ENCODE measurements around the gene TUBGCP4.
"Not testable (repeated sequence)": the region's sequence is repeated elsewhere in the genome, so short reads cannot be mapped to it uniquely, and the experiment has no call there.

Gene TUBGCP4

GRCh38 chr15:43376017-43376705 lies 5.3 kb downstream of the TUBGCP4 start:
- Histone ChIP-seq H3K36me3 (ENCODE audit: insufficient read depth, low read length) (peaks cover 9% of the 10 kb centered on the region; the same call in 1 of the 2 replicates), H3K9me3 (ENCODE audit: control insufficient read depth, insufficient read depth, low read length) (no peaks in the 10 kb centered on the region), H3K9ac (ENCODE audit: low read depth, low read length) (no peak overlapping the region), H3K4me1 (ENCODE audit: insufficient read depth, low read length) (no peaks in the 10 kb centered on the region)

- Histone ChIP-seq H3K9ac (ENCODE audit: low read depth, low read length) (no peak overlapping the region), H3K9me3 (ENCODE audit: control insufficient read depth, insufficient read depth, low read length) (no peaks in the 10 kb centered on the region), H3K36me3 (ENCODE audit: insufficient read depth, low read length) (peaks cover 9% of the 10 kb centered on the region; the same call in 1 of the 2 replicates), H3K4me1 (ENCODE audit: insufficient read depth, low read length) (no peaks in the 10 kb centered on the region)
Observed at GRCh38 chr15:43378601-43379000, 7.7 kb downstream of the TUBGCP4 start.

GRCh38 chr15:43382310-43382709 lies 11.4 kb downstream of the TUBGCP4 start:
- Histone ChIP-seq H3K9me3 (ENCODE audit: control insufficient read depth, insufficient read depth, low read length) (no peaks in the 10 kb centered on the region), H3K4me1 (ENCODE audit: insufficient read depth, low read length) (no peaks in the 10 kb centered on the region), H3K36me3 (ENCODE audit: insufficient read depth, low read length) (peaks cover 4% of the 10 kb centered on the region), H3K9ac (ENCODE audit: low read depth, low read length) (no peak overlapping the region)

GRCh38 chr15:43383070-43383469 lies 12.2 kb downstream of the TUBGCP4 start:
- peaks cover 7% of the 10 kb centered on the region for H3K36me3 ChIP-seq (ENCODE audit: insufficient read depth, low read length)
- H3K9ac ChIP-seq (ENCODE audit: low read depth, low read length), result no peak overlapping the region
- no peaks in the 10 kb centered on the region for H3K4me1 ChIP-seq (ENCODE audit: insufficient read depth, low read length)
- no peaks in the 10 kb centered on the region for H3K9me3 ChIP-seq (ENCODE audit: control insufficient read depth, insufficient read depth, low read length)

GRCh38 chr15:43390723-43391122 lies 19.8 kb downstream of the TUBGCP4 start:
- no peaks in the 10 kb centered on the region for H3K4me1 ChIP-seq (ENCODE audit: insufficient read depth, low read length)
- H3K9ac ChIP-seq (ENCODE audit: low read depth, low read length), result no peak overlapping the region
- no peaks in the 10 kb centered on the region for H3K9me3 ChIP-seq (ENCODE audit: control insufficient read depth, insufficient read depth, low read length)
- H3K36me3 ChIP-seq (ENCODE audit: insufficient read depth, low read length), result peaks cover 15% of the 10 kb centered on the region; the same call in 1 of the 2 replicates

- H3K36me3 ChIP-seq (ENCODE audit: insufficient read depth, low read length), result peaks cover 18% of the 10 kb centered on the region
- H3K9ac ChIP-seq (ENCODE audit: low read depth, low read length); H3K4me1 ChIP-seq (ENCODE audit: insufficient read depth, low read length); H3K9me3 ChIP-seq (ENCODE audit: control insufficient read depth, insufficient read depth, low read length): not testable (repeated sequence)
Observed at GRCh38 chr15:43393592-43393991, 22.7 kb downstream of the TUBGCP4 start.

- Histone ChIP-seq H3K9ac (ENCODE audit: low read depth, low read length) (no peak overlapping the region), H3K36me3 (ENCODE audit: insufficient read depth, low read length) (peaks cover 39% of the 10 kb centered on the region), H3K4me1 (ENCODE audit: insufficient read depth, low read length) (no peaks in the 10 kb centered on the region), H3K9me3 (ENCODE audit: control insufficient read depth, insufficient read depth, low read length) (no peaks in the 10 kb centered on the region)
Observed at GRCh38 chr15:43402255-43402654, 31.4 kb downstream of the TUBGCP4 start.

GRCh38 chr15:43403616-43404015 lies 32.7 kb downstream of the TUBGCP4 start:
- Histone ChIP-seq H3K9me3 (ENCODE audit: control insufficient read depth, insufficient read depth, low read length) (no peaks in the 10 kb centered on the region), H3K4me1 (ENCODE audit: insufficient read depth, low read length) (no peaks in the 10 kb centered on the region), H3K36me3 (ENCODE audit: insufficient read depth, low read length) (peaks cover 52% of the 10 kb centered on the region), H3K9ac (ENCODE audit: low read depth, low read length) (no peak overlapping the region)

GRCh38 chr15:43404130-43404529 lies 33.2 kb downstream of the TUBGCP4 start:
- no peaks in the 10 kb centered on the region for H3K4me1 ChIP-seq (ENCODE audit: insufficient read depth, low read length)
- H3K9ac ChIP-seq (ENCODE audit: low read depth, low read length), result no peak overlapping the region
- H3K9me3 ChIP-seq (ENCODE audit: control insufficient read depth, insufficient read depth, low read length), result no peaks in the 10 kb centered on the region
- peaks cover 57% of the 10 kb centered on the region for H3K36me3 ChIP-seq (ENCODE audit: insufficient read depth, low read length)

GRCh38 chr15:43406189-43406588 lies 35.3 kb downstream of the TUBGCP4 start:
- H3K36me3 ChIP-seq (ENCODE audit: insufficient read depth, low read length), result peaks cover 66% of the 10 kb centered on the region
- no peaks in the 10 kb centered on the region for H3K4me1 ChIP-seq (ENCODE audit: insufficient read depth, low read length)
- no peaks in the 10 kb centered on the region for H3K9me3 ChIP-seq (ENCODE audit: control insufficient read depth, insufficient read depth, low read length)
- H3K9ac ChIP-seq (ENCODE audit: low read depth, low read length), result no peak overlapping the region

- no peak overlapping the region for H3K9ac ChIP-seq (ENCODE audit: low read depth, low read length)
- no peaks in the 10 kb centered on the region for H3K9me3 ChIP-seq (ENCODE audit: control insufficient read depth, insufficient read depth, low read length)
- peaks cover 63% of the 10 kb centered on the region for H3K36me3 ChIP-seq (ENCODE audit: insufficient read depth, low read length)
- no peaks in the 10 kb centered on the region for H3K4me1 ChIP-seq (ENCODE audit: insufficient read depth, low read length)
Observed at GRCh38 chr15:43406808-43407207, 35.9 kb downstream of the TUBGCP4 start.

GRCh38 chr15:43408789-43409188 lies 37.9 kb downstream of the TUBGCP4 start:
- Histone ChIP-seq H3K36me3 (ENCODE audit: insufficient read depth, low read length) (peaks cover 50% of the 10 kb centered on the region), H3K9me3 (ENCODE audit: control insufficient read depth, insufficient read depth, low read length) (no peaks in the 10 kb centered on the region)

GRCh38 chr15:43410572-43411214 lies 39.8 kb downstream of the TUBGCP4 start:
- no peak overlapping the region for H3K9ac ChIP-seq (ENCODE audit: low read depth, low read length)
- H3K36me3 ChIP-seq (ENCODE audit: insufficient read depth, low read length), result peaks cover 45% of the 10 kb centered on the region
- H3K4me1 ChIP-seq (ENCODE audit: insufficient read depth, low read length), result no peaks in the 10 kb centered on the region
- H3K9me3 ChIP-seq (ENCODE audit: control insufficient read depth, insufficient read depth, low read length), result no peaks in the 10 kb centered on the region

More at GRCh38 chr15:43408789-43409188, 37.9 kb downstream of the TUBGCP4 start:
- no peak overlapping the region for H3K9ac ChIP-seq (ENCODE audit: low read depth, low read length)
- no peaks in the 10 kb centered on the region for H3K4me1 ChIP-seq (ENCODE audit: insufficient read depth, low read length)

GRCh38 chr15:43412096-43412495 lies 41.2 kb downstream of the TUBGCP4 start:
- no peaks in the 10 kb centered on the region for H3K4me1 ChIP-seq (ENCODE audit: insufficient read depth, low read length)
- peaks cover 36% of the 10 kb centered on the region for H3K36me3 ChIP-seq (ENCODE audit: insufficient read depth, low read length)

GRCh38 chr15:43414196-43414595 lies 43.3 kb downstream of the TUBGCP4 start:
- no peaks in the 10 kb centered on the region for H3K9me3 ChIP-seq (ENCODE audit: control insufficient read depth, insufficient read depth, low read length)
- peaks cover 19% of the 10 kb centered on the region for H3K36me3 ChIP-seq (ENCODE audit: insufficient read depth, low read length)

More at GRCh38 chr15:43412096-43412495, 41.2 kb downstream of the TUBGCP4 start:
- Histone ChIP-seq H3K9ac (ENCODE audit: low read depth, low read length) (no peak overlapping the region), H3K9me3 (ENCODE audit: control insufficient read depth, insufficient read depth, low read length) (no peaks in the 10 kb centered on the region)

More at GRCh38 chr15:43414196-43414595, 43.3 kb downstream of the TUBGCP4 start:
- Histone ChIP-seq H3K9ac (ENCODE audit: low read depth, low read length) (no peak overlapping the region), H3K4me1 (ENCODE audit: insufficient read depth, low read length) (no peaks in the 10 kb centered on the region)

Measured in ES-I3 (cell line).